Endodermal cell (in vitro differentiated cells): ENCODE results near the gene RANGAP1. TPM values are rescaled to one million over a fixed set of nuclear protein-coding genes. Genes with fewer than 3 reads are reported as not detected.

Experiments used
- DNase-seq: peaks from one replicate; pipeline ENCODE4 v3.0.0-alpha.2; 2017
- H3K27ac ChIP-seq: 2 replicates; pipeline ENCODE4 v1.5.1; 2013; ENCODE audit warnings: mild to moderate bottlenecking, low read depth, low read length, moderate library complexity
- H3K27me3 ChIP-seq: 2 replicates; pipeline ENCODE4 v1.6.1; 2013; ENCODE audit warnings: mild to moderate bottlenecking, low read length, moderate library complexity; ENCODE audit not compliant: insufficient read depth, control insufficient read depth, poor library complexity, severe bottlenecking
- H3K36me3 ChIP-seq: 2 replicates; pipeline ENCODE4 v1.7.0; 2013; ENCODE audit warnings: mild to moderate bottlenecking, low read length, moderate library complexity; ENCODE audit not compliant: control insufficient read depth, insufficient read depth
- H3K4me1 ChIP-seq: one replicate; pipeline ENCODE4 v1.7.0; 2013; ENCODE audit warnings: low read length; ENCODE audit not compliant: control insufficient read depth, insufficient read depth
- H3K4me3 ChIP-seq: 2 replicates; pipeline ENCODE4 v1.5.1; 2013; ENCODE audit warnings: mild to moderate bottlenecking, low read length, moderate library complexity
- H3K9ac ChIP-seq: 2 replicates; pipeline ENCODE4 v1.6.1; 2013; ENCODE audit warnings: mild to moderate bottlenecking, low read length, moderate library complexity; ENCODE audit not compliant: poor library complexity, severe bottlenecking; ENCODE audit errors: extremely low read depth
- H3K9me3 ChIP-seq: 2 replicates; pipeline ENCODE4 v1.6.1; 2013; ENCODE audit warnings: mild to moderate bottlenecking, low read length, moderate library complexity; ENCODE audit not compliant: control insufficient read depth
- H3K27ac Mint-ChIP-seq: 2 replicates; pipeline ENCODE4 v1.8.0; 2020; ENCODE audit warnings: mixed read lengths
- H3K27me3 Mint-ChIP-seq: 2 replicates; pipeline ENCODE4 v1.8.0; 2021; ENCODE audit warnings: mild to moderate bottlenecking, mixed read lengths; ENCODE audit not compliant: insufficient read depth
- H3K36me3 Mint-ChIP-seq: 2 replicates; pipeline ENCODE4 v1.8.0; 2020; ENCODE audit warnings: low read depth, mixed read lengths
- H3K4me1 Mint-ChIP-seq: 2 replicates; pipeline ENCODE4 v1.8.0; 2020; ENCODE audit warnings: mixed read lengths
- H3K4me3 Mint-ChIP-seq: 2 replicates; pipeline ENCODE4 v1.8.0; 2020; ENCODE audit warnings: mild to moderate bottlenecking, moderate library complexity, mixed read lengths
- H3K9me3 Mint-ChIP-seq: 2 replicates; pipeline ENCODE4 v1.8.0; 2020; ENCODE audit warnings: mild to moderate bottlenecking, mixed read lengths
- WGBS, 2 experiments: methylation state at CpG; one replicate each; pipeline versions ENCODE4 v1.1.5 to v1.1.7; 2013; ENCODE audit warnings: missing lambda C conversion rate in 2 of 2, mixed read lengths in 1 of 2; ENCODE audit not compliant: insufficient coverage in 1 of 2, insufficient read length in 1 of 2; 5-methylcytosine and 5-hydroxymethylcytosine counted together
- total RNA-seq, 2 donors: library from RNA; stranded (reverse); fragmentation: NEBNext Ultra II Directional in 1 of 2; extraction: Animal tissue kit (Norgen Biotek cat#: 25700) in 1 of 2; gene quantifications; 2 replicates in 1 of 2; 3 replicates in 1 of 2; pipeline ENCODE4 v1.2.1, GENCODE V29; 2021
- TF ChIP-seq, protein P1 (sequence below): fragments of 200-600 bp; sonication (generic); conservative IDR thresholded peaks from 2 replicates; pipeline ENCODE4 v1.5.0; 2021; ENCODE audit warnings: antibody characterized with exemption, mild to moderate bottlenecking

Gene RANGAP1
- total RNA-seq, 2 donors from 2014 or later, result 95.2 to 122 TPM

DNA sequence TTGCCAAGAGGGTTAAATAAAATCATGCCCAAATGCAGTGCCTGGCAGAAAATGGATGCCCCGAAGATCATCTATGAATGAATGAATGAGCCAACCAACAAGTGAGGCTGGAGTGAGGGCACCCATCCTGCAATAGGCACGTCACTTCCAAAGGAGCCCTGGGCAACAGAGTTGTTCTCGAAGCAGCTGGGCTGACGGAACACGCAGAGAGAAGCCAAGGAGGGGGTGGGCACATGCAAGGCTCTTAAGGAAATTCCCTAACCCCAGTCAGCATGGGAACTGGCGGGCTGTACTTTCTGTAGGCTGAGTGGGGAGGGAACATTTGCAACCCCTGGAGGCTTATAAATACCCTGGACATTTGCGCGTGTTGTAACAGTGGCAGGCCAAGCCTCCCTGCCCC lies 33.6 kb downstream of the RANGAP1 start:
- Mint-ChIP-seq H3K4me3 (no peak overlapping the region), H3K4me1 (peaks cover 3% of the 10 kb centered on the region), H3K9me3 (no peaks in the 10 kb centered on the region), H3K36me3 (peaks cover 75% of the 10 kb centered on the region), H3K27me3 (no peaks in the 10 kb centered on the region), H3K27ac (no peak overlapping the region)
- H3K36me3 ChIP-seq, result peaks cover 53% of the 10 kb centered on the region
- no peak overlapping the region for H3K4me3 ChIP-seq
- 95 to 98% methylated on average over 8 of the region's 8 CpGs for WGBS, 2 experiments
- H3K9me3 ChIP-seq, result no peaks in the 10 kb centered on the region
- TF ChIP-seq, protein P1, sequence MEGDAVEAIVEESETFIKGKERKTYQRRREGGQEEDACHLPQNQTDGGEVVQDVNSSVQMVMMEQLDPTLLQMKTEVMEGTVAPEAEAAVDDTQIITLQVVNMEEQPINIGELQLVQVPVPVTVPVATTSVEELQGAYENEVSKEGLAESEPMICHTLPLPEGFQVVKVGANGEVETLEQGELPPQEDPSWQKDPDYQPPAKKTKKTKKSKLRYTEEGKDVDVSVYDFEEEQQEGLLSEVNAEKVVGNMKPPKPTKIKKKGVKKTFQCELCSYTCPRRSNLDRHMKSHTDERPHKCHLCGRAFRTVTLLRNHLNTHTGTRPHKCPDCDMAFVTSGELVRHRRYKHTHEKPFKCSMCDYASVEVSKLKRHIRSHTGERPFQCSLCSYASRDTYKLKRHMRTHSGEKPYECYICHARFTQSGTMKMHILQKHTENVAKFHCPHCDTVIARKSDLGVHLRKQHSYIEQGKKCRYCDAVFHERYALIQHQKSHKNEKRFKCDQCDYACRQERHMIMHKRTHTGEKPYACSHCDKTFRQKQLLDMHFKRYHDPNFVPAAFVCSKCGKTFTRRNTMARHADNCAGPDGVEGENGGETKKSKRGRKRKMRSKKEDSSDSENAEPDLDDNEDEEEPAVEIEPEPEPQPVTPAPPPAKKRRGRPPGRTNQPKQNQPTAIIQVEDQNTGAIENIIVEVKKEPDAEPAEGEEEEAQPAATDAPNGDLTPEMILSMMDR, result no peak
- H3K4me1 ChIP-seq, result no peaks in the 10 kb centered on the region
- no peak overlapping the region for H3K9ac ChIP-seq
- H3K27me3 ChIP-seq, result no peaks in the 10 kb centered on the region
- H3K27ac ChIP-seq, result no peak overlapping the region
- no peak for DNase-seq

DNA sequence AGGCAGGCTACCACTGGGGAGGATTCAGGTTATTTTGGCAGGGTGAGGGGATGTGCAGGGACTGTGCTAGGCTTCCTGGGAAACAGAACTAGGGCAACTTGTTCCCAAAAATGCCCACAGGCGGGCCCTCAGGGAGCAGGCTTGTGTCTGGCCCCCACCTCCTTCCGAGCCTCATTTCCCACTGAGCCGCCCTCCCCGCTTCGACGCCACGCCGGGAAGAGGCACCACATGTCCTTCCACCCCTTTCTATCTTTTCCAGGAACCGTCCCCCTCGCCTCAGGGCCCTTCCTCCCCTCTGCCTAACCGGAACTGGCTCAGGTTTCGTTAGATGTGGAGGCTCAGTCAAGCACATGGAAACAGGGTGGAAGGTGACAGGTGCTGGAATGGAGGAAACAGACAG lies 35.9 kb downstream of the RANGAP1 start:
- Mint-ChIP-seq H3K9me3 (no peaks in the 10 kb centered on the region), H3K4me1 (no peaks in the 10 kb centered on the region), H3K4me3 (no peak overlapping the region), H3K27me3 (no peaks in the 10 kb centered on the region), H3K36me3 (peaks cover 62% of the 10 kb centered on the region), H3K27ac (peak overlapping the region; percentile 21)
- Histone ChIP-seq H3K27me3 (no peaks in the 10 kb centered on the region), H3K4me1 (no peaks in the 10 kb centered on the region), H3K27ac (no peak overlapping the region), H3K9me3 (no peaks in the 10 kb centered on the region), H3K9ac (no peak overlapping the region), H3K36me3 (peaks cover 47% of the 10 kb centered on the region), H3K4me3 (no peak overlapping the region)
- WGBS, 2 experiments, result 71 to 95% methylated on average over 1 to 12 of the region's 12 CpGs
- DNase-seq, result no peak
- TF ChIP-seq, protein P1, result no peak

DNA sequence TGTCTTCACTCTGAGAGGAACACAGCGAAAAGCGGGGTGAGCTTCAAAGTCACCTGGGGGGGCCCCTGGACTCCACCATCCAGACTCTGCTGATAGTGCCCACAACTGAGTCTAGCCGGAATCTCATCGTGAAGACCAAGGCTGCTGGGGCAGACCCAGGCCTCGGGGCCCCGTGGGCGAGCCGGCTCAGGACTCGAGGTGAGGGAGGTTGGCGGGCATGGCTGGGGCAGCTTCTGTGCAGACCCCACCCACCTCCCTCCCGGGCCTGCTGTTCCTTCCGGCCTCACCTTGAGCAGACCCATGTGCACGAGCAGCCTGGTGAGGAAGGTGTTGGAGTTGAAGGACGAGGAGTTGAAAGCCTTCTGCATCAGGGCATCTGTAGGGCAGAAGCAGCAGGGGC lies 36.5 kb downstream of the RANGAP1 start:
- no peak overlapping the region for H3K4me3 ChIP-seq
- no peak overlapping the region for H3K27ac ChIP-seq
- DNase-seq, result no peak
- no peaks in the 10 kb centered on the region for H3K9me3 Mint-ChIP-seq
- 95 to 96% methylated on average over 12 to 14 of the region's 14 CpGs for WGBS, 2 experiments
- no peak overlapping the region for H3K27ac Mint-ChIP-seq
- H3K9ac ChIP-seq, result no peak overlapping the region
- no peaks in the 10 kb centered on the region for H3K4me1 ChIP-seq
- H3K4me3 Mint-ChIP-seq, result no peak overlapping the region
- no peaks in the 10 kb centered on the region for H3K9me3 ChIP-seq
- peaks cover 46% of the 10 kb centered on the region for H3K36me3 ChIP-seq
- peaks cover 62% of the 10 kb centered on the region for H3K36me3 Mint-ChIP-seq
- no peaks in the 10 kb centered on the region for H3K27me3 ChIP-seq
- H3K27me3 Mint-ChIP-seq, result no peaks in the 10 kb centered on the region
- TF ChIP-seq, protein P1, result no peak
- H3K4me1 Mint-ChIP-seq, result no peaks in the 10 kb centered on the region
